H1 (cell line): Measurements from ENCODE around the gene RAD51B. TPM values are rescaled to one million over a fixed set of nuclear protein-coding genes. Genes with fewer than 3 reads are reported as not detected.

Experiments
- CHD7 ChIP-seq: fragments of 300-600 bp; sonication (generic); IDR thresholded peaks from 2 replicates; pipeline ENCODE4 v1.7.1; 2012; ENCODE audit warnings: low read length, moderate library complexity, mild to moderate bottlenecking, inconsistent platforms; ENCODE audit not compliant: insufficient replicate concordance
- CTCF ChIP-seq, 3 experiments: IDR thresholded peaks; 1 replicate in 2 of 3; 2 replicates in 1 of 3; pipeline versions ENCODE4 v1.5.1 to v1.6.1; 2011; ENCODE audit warnings: low read length in 3 of 3, mild to moderate bottlenecking in 3 of 3, inconsistent platforms in 2 of 3, low read depth in 1 of 3, moderate library complexity in 1 of 3; ENCODE audit not compliant: insufficient read depth in 1 of 3; ENCODE audit errors: control extremely low read depth in 1 of 3
- HDAC2 ChIP-seq, 2 experiments: fragments of 300-600 bp in 1 of 2; sonication (generic) in 1 of 2; IDR thresholded peaks; 2 replicates each; pipeline ENCODE4 v1.6.1; 2011 to 2012; ENCODE audit warnings: low read depth in 2 of 2, low read length in 2 of 2, mild to moderate bottlenecking in 2 of 2, moderate library complexity in 2 of 2, borderline replicate concordance in 1 of 2, inconsistent platforms in 1 of 2
- KDM1A ChIP-seq: fragments of 200-600, 300-600 bp; sonication (generic); IDR thresholded peaks from 2 replicates; pipeline ENCODE4 v1.7.1; 2016; ENCODE audit warnings: mild to moderate bottlenecking, low read length, borderline replicate concordance
- KDM5A ChIP-seq: fragments of 200-600 bp; IDR thresholded peaks from 2 replicates; pipeline ENCODE4 v1.7.1; 2012; ENCODE audit warnings: mild to moderate bottlenecking, low read length, inconsistent platforms, mixed read lengths
- SIX5 ChIP-seq: IDR thresholded peaks from 2 replicates; pipeline ENCODE4 v1.6.1; 2011; ENCODE audit warnings: mild to moderate bottlenecking, low read depth, low read length
- TEAD4 ChIP-seq: IDR thresholded peaks from 2 replicates; pipeline ENCODE4 v1.6.1; 2012; ENCODE audit warnings: low read depth, low read length, inconsistent platforms, mixed read lengths
- polyA plus RNA-seq, 7 experiments: library from polyadenylated mRNA; depleted of rRNA in 3 of 7; stranded (reverse) in 5 of 7; unstranded in 2 of 7; fragments of >200 nt in 5 of 7; fragments of 200-250 nt in 2 of 7; gene quantifications; 1 replicate in 5 of 7; 2 replicates in 1 of 7; 4 replicates in 1 of 7; pipeline versions ENCODE4 v1.2.1 to v1.2.3, GENCODE V29; 2011 to 2013; ENCODE audit warnings: missing spikeins in 2 of 7, mixed read lengths in 2 of 7
- total RNA-seq: library from RNA; stranded (reverse); fragmentation: NEBNext Ultra II Directional; extraction: Animal tissue kit (Norgen Biotek cat#: 25700); gene quantifications from 2 replicates; pipeline ENCODE4 v1.2.1, GENCODE V29; 2021

RAD51B gene
- total and polyA plus RNA-seq, 2 of the 8 experiments (the other 6 are each of a cell fraction or from before 2014, with no cell fraction given), result 3.9 to 14.9 TPM

- peak in 1 of 2 experiments; percentile 72; a peak in 1 of 4 replicates for TF ChIP-seq HDAC2 (IDR thresholded peaks at IDR 0.05; ENCODE audit: borderline replicate concordance in 1 of 2, low read depth in 2 of 2, low read length in 2 of 2)
- peak; percentile 8; the same call in 1 of the 2 replicates for TF ChIP-seq SIX5
- TF ChIP-seq TEAD4, result 0 out of 2 replicates have a peak, but pooled peaks have one; percentile 17
- no peak for TF ChIP-seq KDM5A
- peak; percentile 91 for TF ChIP-seq CHD7
- no peak for TF ChIP-seq CTCF (IDR thresholded peaks at IDR 0.05; ENCODE audit: control extremely low read depth in 1 of 3, insufficient read depth in 1 of 3, low read depth in 1 of 3, low read length in 3 of 3)
- no peak for TF ChIP-seq KDM1A
Measured at GRCh38 chr14:68261092-68261842, 441.7 kb downstream of the RAD51B start (continued).
